OCI-LY1 (cell line): ENCODE measurements around the gene OGFOD3.

Source experiments
- EZH2 ChIP-seq: fragments of 200-600 bp; sonication (generic), shearing (Covaris generic); IDR thresholded peaks from 2 replicates; pipeline ENCODE4 v1.8.0; 2017; ENCODE audit warnings: borderline replicate concordance, mixed run types, mild to moderate bottlenecking, antibody characterized with exemption, low read length, moderate library complexity, mixed read lengths
- TF ChIP-seq, protein P1 (sequence below): fragments of 200-600 bp; sonication (generic), shearing (Covaris generic); IDR thresholded peaks from 2 replicates; pipeline ENCODE4 v1.5.1; 2017; ENCODE audit warnings: mild to moderate bottlenecking, antibody characterized with exemption, low read length, moderate library complexity, mixed read lengths

- TF ChIP-seq, protein P1, sequence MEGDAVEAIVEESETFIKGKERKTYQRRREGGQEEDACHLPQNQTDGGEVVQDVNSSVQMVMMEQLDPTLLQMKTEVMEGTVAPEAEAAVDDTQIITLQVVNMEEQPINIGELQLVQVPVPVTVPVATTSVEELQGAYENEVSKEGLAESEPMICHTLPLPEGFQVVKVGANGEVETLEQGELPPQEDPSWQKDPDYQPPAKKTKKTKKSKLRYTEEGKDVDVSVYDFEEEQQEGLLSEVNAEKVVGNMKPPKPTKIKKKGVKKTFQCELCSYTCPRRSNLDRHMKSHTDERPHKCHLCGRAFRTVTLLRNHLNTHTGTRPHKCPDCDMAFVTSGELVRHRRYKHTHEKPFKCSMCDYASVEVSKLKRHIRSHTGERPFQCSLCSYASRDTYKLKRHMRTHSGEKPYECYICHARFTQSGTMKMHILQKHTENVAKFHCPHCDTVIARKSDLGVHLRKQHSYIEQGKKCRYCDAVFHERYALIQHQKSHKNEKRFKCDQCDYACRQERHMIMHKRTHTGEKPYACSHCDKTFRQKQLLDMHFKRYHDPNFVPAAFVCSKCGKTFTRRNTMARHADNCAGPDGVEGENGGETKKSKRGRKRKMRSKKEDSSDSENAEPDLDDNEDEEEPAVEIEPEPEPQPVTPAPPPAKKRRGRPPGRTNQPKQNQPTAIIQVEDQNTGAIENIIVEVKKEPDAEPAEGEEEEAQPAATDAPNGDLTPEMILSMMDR = no peak
- no peak for TF ChIP-seq EZH2
Observed at GRCh38 chr17:82461827-82462524, 43.6 kb upstream of the OGFOD3 start.
